GM21825 (cell line): Measurements from ENCODE around the gene MC2R.

Experiments used
- ATAC-seq: cut with Tn5 transposase; IDR thresholded peaks from one replicate; pipeline ENCODE4 v1.9.1; 2021; ENCODE audit warnings: mild to moderate bottlenecking, moderate library complexity; ENCODE audit not compliant: unreplicated experiment

MC2R gene

DNA sequence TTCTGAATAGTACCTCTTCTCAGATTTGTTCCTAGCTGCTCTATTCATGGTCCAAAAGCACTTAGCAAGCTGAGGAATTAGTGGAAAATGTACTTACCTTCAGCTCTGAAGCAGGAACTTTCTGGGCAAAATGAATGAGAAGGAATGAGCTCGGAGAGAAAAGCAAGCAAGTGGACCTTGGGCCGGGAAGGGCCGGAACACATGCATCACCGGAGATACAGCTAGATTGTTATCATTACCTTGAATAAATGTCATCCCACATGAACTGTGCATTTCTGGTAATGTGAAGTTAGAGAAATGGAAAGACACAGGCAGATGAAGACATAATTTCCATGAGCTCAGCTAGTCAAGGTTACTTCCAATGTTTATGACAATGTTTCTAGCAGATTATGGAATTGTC is at the start of gene MC2R:
Gene MC2R, minus strand, starts transcription at position 146 of the 400 bp plus-strand sequence. CDS start 30,018 bp downstream, outside the sequence.
- ATAC-seq: no peak

DNA sequence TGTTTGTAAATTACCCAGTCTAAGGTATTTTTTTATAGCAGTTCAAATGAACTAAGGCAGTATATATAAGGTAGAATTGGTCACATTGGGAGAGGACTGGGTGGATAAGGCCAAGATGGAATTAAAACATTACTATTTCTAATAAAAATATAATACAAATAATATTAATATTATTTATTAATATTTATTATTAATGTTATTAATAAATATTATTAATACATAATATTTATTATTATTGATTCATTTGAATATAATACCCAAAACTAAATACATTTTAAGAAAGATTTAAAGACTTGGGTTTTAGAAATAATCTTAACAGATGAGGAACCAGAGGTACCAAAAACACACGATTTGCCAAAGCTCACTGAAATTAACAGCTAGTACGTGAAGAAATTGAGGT is 30.5 kb upstream of the MC2R start:
- ATAC-seq: no peak

DNA sequence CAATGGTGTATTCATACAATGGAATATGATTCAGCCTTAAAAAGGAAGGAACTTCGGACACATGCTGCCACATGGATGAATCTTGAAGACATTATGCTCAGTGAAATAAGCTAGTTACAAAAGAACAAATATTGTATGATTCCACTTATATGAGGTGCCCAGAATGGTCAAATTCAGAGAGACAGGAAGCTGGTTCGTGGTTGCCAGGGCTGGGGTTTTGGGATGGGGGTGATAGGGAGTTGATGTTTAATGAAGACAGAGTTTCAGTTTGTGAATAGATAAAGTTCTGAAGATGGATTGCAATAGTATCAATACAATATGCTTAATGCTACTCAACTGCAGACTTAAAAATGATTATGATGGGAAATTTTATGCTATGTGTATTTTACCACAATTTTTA is 28.0 kb upstream of the MC2R start:
- ATAC-seq: no peak

DNA sequence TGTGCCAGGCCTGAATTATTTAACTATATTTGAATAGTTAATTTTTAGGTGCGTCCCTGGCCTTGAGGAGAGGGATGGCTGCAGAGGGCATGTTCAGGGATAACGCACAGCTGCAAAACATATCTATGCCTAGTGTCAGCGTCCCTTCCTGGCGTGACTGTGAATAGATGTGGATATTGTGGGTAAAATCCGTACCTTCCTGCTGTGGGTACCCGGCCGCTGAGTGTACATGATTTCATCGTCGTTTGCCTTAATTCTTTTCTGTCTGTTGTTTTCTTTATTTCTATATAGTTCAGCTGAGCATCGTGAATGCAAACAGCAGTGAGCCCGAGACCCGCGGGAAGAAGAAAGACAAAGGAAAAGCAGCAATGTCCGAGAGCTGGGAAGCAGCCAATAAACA is 25.0 kb upstream of the MC2R start:
- no peak for ATAC-seq

DNA sequence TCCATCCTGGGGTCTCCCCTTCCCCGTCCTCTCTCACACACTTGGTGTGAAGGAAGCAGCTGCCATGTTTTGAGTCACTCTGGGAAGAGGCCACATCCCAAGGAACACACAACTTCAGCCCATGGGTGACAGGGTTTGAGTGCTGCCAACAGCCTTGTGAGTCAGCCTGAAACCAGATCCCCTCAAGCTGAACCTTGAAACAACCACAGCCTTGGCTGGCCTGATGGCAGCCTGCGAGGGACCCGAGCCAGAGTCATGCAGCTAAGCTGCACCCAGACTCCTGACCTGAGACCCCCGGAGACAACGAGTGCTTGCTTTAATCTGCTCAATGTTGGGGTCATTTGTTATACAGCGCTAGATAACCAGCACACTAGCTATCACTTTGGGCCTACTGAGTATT is 19.3 kb upstream of the MC2R start:
- ATAC-seq: no peak

DNA sequence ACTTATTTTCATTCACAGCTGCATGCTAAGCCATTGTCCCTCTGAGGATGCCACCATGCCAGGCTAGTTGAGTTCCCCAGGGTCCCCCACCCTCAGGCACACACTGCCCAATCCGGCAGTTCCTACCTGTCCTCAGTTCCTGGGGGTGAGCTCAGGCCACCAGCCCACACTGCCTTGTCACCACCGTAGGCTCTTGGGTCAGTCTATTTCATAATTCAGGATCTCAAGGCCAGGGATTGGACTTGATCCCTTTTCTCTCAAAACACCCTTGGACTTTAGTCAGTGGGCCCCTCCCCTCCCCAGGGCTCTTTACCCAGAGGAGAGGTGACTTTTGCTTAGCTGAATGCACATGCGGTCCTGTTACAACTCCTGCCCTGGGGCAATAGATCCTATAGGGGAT is 18.7 kb upstream of the MC2R start:
- ATAC-seq: no peak

DNA sequence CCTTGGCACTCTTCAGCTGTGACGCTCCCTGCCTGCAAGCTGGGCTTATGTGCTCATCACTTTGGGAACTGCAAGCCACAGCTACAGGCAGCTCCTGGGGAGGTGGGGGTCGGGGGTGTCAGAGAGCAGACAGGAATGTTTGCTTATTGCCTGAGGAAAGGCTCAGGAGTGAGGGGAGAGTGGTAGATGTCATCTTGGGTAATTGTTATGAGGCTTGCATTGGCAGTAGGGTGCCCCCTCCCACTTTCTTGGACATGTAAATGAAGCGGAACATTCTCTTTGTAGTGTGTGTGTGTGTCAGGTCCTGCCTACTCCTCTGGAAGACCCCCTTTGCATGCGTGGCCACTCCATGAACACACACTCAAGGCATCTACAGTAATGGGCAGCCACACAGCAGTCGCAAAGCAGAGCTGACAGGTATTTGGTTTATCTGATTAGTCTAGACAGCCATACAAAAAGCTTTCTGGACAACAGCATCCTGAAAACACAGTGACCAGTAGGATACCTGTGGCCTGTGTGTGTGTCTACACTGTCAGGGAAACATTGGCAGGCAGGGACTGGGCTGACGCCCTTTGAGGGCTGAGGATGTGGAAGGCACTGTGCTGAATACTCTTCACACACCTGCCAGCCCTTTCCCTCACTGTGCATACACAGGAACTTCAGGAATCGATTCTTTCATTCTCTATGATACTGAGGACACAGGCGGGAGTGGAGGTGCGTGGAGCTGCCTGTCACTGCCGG is 17.1 kb upstream of the MC2R start:
- no peak for ATAC-seq

DNA sequence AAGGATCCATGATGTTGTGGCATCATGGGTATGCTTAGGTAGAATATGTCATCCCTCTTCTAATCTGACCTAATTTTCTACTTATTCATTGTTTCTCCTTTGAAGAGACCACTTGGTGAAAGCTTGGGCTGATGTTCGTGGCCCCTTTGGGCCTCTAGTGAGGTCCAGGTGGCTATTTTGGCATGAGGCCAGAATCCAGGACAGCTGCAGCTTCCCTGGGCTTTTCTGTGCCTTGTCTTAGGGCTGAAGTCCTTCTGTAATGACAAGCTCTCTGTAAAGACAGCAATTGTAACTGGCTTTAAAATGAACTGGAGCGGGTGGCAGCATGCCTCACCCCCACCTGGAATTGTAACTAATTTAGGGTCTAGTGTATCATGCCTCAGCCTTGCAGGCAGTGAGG is 15.6 kb upstream of the MC2R start:
- ATAC-seq: no peak

DNA sequence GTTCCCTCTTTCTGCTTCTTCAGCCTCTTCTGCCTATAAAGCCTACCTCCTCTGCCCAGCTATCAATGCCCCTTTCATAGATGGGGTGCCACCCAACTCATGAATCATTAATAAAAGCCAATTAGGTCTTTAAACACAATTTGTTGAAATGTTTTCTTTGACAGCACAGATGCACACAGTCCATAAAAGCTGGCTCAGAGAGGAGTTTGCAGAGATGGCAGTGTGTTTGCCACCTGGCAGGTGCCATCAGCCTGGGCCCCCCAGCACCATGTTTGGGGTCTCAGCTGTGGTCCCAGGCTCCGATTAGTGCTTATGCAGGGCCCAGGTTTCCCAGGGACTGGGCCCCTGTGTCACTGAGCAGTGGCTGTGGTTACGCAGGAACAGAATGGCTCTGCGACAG is 7.9 kb upstream of the MC2R start:
- ATAC-seq: no peak

DNA sequence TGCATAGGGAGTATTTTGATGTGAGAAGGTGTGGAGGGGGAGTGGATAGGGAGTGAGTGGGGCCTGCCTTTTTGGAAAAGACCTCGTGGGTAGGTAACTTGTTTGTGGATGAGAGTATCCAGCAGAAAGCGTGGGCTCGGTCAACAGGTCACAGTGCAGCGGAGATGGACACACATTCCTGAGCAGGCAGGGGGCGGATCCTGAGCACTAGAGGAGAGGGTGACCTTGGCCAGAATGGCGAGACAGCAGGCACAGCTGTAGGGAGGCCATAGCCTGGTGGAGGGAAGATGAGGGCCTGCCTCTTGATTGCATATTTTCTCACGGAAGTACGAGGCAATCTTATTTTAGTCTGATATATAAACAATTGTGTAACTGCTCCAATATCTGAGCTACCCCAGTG is 3.6 kb upstream of the MC2R start:
- no peak for ATAC-seq

DNA sequence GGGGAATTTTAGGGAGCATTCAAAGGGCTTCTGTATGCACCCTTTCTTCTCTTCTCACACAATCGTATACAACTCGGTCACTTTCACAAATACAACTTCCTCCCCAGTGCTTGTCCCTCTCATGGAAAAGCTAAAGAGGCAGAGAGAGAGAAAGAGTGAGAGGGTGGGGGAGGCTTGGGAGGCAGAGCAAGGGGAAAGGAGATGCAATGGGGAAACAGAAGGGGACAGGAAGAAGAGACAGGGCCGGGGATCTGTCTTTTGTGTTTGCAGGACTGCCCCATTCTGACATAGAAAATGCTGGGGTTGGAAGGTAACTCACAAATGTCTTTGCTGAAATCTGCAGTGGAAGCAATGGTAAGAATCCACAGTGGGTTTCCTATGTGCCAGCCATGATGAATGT is 2.1 kb upstream of the MC2R start:
- ATAC-seq: no peak

DNA sequence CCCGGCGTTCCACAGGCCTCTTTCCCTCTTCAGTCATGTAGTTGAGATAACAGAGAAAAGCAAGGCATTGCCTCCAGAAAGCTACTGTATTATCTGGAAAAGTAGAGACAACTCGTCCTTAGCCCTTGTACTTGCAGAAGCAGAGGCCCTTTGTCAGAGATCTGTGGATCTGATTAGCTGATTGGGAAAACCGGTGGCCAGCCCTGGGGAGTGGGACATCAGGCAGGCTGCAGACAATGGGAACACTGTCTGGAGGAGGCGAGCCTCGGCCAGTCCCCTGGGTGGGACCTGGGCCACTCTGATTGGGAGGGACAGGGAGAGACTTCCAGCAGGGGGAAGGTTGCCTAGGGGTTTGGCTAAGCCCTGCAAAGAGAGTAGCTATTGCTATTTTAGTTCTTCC is 1.2 kb upstream of the MC2R start:
- no peak for ATAC-seq

DNA sequence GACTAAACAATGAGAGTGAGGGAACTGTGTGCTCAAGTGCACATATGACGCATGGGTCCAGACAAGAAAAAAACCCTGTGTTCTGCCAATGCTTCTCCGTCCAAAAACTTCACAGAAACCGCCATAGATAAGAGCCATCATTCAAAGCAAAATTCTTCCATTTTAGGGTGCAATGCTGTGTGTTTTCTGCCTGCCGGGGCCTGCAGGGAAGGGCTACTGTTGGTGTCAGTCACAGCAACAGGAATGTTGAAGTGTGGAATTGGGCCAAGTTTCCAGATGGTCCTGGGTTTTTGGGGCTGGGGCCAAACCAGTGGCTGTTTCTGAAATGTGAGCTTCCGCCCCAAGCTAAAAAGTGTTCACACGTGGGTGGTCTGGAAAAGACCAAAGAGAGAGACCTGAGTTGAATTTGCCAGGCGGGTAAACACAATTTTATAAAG is 677 bp upstream of the MC2R start:
- no peak for ATAC-seq

DNA sequence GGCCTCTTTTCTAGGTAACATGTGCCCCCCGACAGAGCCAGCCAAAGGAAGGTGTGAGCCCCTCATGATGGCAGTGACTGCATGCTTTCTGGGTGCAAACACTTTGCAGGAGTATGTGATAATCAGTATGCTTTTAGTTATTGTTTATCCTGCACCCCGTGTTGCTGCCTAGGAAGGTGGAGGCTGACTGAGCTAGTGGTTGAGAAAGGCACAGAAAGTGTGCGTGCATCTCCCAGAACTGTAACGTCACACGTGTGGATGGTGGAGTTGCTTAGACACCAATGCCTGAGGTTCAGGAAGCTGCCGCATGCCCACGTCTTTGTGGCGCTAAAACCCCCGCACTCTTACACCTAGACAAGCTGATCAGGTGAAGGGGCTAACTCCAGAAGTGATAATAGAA is 580 bp downstream of the MC2R start:
- no peak for ATAC-seq

DNA sequence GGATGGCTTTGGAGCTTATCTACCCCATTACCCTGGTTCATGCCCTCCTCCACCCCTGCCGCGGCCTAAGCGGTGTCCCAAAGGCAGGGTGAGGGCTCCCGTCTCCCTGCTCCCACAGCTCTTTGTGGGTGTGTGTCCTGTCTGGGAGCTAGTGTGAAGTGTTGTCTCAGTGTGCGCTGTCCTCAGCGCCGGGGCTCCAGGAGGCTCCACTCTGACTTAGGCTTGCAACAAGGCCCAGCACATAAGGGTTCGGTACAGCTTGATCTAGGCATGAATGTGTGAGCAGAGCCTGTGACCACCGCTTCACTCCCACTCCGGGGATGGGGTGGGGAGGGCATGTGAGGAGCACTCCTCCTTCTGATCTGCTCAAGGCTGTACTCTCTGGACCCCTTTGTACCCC is 1.2 kb downstream of the MC2R start:
- no peak for ATAC-seq

DNA sequence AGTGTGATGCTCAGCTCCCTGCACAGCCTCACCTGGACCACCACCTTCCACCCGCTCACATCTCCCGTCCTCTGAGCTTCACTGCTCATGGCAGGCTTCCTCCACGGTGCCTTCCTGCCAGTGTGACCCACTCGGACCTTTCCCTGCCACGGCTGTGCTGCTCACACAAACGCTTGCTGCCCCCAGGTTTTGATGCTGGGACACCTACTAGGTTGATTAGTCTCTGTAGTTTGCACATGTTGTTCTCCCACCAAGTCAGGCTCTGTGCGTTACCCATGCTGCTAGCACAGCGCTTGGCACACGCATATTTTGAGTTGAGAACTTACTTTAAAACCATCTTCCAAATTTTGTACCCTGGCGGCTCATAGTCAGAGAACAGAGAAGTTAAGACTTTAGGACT is 2.1 kb downstream of the MC2R start:
- ATAC-seq: no peak

DNA sequence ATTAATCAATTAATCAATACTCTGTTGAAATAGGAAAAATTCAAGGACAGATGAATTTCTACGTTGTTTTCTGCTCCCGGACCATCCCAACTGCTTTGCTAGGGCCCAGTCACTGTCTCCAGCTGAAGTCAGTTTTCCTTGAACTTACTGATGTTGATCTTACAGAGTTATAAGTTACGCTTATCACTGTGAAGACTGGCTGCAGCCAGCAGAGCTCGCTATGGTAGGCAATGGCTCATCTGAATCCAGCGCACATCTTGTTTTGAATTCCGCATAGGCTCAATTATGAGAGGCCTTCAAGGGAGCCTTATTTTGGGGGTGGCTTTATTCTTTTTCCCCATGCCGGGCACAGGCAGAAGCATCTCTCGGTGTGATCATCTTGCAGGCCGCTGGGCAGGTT is 2.7 kb downstream of the MC2R start:
- no peak for ATAC-seq

DNA sequence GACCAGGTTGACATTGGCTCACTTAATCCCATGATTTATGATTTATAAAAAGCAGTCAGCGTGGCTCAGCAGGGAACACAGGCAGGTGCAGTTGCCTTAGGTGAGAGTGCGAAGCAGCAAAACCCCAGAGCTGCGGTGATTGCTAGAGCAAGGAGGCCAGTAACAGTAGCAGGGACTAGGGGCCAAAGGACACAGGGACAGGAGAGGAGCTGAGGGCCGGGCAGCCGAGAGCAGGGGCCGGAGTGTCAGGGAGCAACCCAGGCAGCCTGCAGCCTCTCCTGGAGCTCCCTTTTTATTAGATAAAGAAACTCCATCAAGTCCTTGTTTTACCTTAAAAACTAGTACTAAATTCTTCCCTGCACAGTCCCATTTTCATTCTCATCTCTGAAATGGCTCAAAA is 4.3 kb downstream of the MC2R start:
- ATAC-seq: no peak

DNA sequence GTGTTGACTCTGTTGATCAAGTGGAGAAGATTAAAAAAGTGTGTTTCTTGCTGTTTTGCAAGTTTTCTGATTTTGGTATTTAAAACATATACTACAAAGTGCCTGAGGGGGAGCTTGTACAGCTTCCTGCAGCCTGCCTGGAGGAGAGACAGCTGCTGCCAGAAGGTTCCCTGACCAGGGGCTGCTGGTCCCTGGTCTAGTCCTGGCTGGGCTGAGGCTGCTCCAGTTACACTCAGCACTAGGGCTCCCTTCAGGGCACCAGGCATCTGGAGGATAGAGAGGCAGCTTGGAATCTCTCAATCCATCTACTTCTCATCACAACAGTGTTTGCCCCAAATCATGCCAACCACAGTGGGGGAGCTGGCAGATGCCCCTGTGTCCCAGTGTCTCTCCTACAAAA is 4.8 kb downstream of the MC2R start:
- no peak for ATAC-seq

DNA sequence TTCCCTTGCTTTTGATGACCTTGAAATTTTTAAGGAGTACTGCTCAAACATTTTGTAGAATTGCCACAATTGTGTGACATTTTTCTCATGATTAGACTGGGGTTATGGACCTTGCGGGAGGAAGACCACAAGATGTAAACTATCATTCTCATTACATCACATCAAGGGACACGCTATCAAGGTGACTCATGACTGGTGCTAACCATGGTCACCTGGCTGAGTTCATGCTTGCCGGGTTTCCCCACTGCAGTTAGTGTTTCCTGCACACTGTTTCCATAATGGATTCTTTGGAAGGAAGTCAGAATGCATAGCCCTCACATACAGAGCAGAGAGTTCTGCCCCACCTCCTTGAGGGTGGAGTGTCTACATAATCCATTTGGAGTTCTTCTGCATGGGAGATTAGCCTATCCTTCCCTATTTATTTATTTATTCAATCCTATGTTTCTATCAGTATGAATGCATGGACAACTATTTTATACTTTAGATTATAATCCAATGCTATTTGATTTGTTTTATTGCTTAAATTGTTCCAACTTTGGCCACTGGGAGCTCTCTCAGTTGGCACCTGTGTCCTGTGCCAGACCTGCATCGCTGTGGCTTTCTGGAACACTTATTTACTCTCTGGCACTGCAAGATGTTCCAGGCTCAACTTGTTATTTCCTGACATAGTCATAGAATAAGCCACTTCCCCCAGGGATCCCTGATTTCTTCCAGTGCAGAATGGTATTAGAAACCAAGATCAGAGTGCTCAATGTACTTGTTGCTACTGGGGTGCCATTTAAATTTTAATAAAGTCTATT is 6.0 kb downstream of the MC2R start:
- no peak for ATAC-seq

DNA sequence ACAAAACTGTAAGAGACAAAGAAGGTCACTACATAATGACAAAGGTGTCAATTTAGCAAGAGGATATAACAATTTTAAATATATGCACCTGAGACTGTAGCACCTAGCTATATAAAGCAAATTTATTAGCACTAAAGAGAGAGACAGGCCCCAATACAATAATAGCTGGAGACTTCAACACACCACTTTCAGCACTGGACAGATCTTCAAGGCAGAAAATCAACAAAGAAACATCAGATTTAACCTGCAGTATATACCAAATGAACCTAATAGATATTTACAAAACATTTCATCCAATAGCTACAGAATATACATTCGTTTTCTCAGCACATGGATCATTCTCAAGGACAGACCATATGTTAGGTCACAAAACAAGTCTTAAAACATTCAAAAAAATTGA is 14.7 kb downstream of the MC2R start:
- no peak for ATAC-seq

DNA sequence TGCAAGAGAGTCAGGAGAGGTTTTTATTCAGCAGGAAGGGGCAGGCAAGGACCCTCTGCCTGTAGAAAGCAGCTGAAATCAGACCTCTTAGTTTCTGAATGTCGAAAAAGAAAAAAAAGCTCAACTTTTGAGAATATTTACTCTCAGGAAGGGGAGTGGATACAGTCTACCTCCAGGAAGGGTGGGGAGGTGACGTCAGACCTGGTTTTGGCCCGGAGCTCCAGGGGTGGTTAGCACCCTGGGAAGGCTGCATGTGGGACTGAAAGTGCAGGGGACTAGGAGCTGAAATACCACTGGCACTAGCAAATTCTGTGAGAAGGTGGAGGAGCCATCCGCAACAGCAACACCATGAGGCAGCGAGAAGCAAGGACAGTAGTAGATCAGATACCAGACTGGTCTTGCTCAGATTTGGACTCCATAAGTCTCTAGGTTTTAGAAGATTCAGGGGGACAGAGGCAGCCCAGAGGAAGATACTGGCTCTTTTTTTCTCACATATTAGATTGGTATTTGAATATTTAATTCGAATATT is 19.8 kb downstream of the MC2R start:
- ATAC-seq: no peak
